ENCODE data around the gene ASIC1.
"Not testable (repeated sequence)": the region's sequence is repeated elsewhere in the genome, so short reads cannot be mapped to it uniquely, and the experiment has no call there.

ASIC1 gene

DNA sequence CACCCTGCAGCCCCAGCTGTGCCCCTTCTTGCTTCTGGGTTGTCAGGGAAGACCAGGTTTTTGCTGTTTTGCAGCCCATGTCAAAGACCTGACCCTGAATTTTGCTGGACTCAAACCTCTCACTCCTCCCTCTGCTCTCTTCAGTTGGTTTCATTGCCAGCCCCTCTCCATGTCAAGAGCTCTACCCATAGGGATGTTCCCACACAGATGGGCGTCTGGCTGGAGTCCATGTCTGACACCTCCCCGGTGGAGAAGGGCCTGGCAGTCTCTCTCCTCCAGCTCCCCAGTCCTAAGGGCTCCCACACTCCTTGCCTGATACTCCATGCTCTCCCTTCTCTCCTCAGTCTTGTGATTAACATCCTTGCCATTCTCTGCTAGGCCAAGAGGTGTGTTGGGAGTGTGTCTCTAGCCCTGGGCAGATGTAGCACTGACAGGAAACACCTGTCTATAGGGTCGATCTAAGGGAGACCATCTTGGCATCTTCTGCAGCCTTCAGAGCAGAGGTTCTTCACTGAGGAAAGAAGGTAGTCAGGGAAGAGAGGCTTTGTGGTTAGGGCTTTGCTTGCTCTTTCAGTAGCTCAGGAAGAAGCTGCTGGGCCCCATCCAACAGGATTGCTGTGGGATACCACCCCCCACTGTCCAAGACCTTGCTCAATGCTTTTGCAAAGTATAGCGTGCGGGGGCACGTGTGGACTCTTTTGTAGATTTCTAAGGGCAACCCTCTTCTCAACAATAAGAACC is 4.7 kb downstream of the ASIC1 start:
- DNase-seq = no peak

DNA sequence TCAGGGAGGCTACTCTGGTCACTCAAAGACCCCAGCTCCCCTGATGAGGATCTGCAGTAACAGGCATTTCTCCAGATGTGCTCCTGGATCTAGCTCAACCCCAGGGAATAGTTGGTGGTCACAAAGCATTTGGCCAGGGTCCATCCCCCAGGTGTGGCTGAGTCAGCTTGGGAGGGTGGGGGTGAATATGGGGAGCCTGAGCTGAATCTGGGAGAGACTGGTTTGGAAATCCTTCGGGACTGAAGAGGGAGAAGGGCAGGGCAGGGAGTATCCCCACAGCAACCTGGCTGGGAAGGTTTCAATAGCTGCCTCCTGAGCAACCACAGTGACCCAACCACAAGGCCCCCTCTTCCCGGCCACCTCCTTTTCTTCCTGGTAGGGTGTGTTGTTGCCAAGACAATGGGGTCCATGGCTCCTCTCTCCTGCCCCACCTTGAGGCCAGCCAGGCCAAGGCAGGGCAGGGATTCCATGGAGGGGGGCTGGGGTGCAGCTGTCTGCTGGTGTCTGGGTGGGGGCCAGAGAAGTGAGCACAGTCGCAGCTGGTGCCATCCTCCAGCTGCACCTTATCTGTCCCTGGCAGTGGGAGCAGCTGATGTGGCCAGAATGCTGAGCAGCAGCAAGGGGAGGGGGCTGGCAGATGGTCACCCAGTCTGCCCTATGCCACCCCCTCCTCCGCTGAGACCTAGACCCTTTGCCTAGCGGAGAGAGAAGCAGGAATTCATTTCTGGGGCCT is 5.5 kb downstream of the ASIC1 start:
- DNase-seq = no peak

DNA sequence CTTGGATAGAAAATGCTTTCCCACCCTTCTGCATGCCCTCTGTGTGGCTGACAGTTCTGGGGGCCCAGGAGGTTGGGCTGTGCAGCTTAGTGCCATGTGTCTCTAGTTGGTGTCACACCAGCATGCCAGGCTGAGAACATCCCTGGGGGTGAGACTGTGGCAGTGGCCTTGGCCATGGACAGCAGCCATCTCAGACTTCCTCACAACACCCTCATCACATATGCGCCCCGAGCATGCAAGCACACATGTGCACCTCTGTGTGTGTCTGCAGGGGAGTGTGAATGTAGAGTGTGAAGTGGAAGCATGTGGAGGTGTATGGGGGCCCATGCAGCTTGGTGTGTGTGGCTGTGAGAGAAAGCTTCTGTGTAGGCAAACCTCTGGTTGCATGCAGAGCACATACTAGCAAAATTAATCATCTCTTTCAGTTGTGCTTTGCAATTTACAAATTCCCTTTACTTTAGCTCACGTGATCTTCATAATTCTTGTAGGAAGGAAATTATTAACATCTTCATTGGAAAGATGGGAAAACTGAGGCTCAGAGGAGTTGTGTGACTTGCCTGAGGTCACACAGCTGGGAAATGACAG is 8.4 kb downstream of the ASIC1 start:
- no peak for DNase-seq

DNA sequence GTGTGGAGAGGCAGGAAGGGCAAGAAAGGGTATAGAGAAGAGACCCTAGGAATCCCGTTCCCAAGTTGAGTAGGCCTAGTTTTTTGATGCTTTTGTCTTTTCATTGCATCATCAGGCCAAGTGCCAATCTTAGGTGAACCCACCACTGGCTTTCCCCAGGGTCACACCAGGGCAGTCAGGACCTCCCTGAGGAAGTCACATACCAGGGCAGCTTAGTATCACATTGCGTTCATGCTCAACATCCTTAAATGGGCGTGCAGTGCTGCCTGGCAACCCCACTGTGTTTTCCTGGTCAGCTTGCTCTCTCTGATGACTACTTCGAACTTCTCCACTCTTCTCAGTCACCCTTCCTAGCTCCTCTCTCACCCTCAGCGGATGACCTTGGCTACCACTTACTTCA is 9.0 kb downstream of the ASIC1 start:
- DNase-seq = no peak

DNA sequence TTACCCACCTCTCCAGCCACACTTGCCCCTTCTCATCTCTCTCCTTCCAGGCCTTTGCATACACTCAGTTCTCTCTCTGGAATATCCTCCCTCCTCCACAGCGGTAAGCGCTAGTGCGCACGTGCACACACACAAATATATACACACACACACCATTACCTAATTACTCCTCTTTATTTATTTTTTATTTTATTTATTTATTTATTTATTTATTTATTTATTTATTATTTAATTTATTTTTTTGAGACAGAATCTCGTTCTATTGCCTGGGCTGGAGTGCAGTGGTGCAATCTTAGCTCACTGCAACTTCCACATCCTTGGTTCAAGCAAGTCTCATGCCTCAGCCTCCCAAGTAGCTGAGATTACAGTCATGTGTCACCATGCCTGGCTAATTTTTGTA is 11.7 kb downstream of the ASIC1 start:
- no peak for DNase-seq

DNA sequence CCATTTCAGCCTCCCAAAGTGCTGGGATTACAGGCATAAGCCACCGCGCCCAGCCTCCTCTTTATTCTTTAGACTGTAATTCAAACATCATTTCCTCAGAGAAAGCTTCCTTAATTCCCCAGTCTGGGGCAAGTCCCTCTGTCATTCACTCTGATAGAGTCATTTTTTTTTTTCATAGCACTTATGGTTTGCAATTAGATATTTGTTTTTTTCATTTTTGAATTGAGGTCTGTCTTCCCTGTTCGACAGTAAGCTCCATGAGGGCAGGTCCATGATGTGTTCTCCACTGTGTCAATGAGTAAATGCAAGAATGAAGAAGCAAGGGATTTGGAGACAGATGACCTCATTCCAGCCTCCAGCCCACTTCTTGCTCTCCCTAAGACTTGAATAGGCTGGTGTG is 12.1 kb downstream of the ASIC1 start:
- DNase-seq = no peak

DNA sequence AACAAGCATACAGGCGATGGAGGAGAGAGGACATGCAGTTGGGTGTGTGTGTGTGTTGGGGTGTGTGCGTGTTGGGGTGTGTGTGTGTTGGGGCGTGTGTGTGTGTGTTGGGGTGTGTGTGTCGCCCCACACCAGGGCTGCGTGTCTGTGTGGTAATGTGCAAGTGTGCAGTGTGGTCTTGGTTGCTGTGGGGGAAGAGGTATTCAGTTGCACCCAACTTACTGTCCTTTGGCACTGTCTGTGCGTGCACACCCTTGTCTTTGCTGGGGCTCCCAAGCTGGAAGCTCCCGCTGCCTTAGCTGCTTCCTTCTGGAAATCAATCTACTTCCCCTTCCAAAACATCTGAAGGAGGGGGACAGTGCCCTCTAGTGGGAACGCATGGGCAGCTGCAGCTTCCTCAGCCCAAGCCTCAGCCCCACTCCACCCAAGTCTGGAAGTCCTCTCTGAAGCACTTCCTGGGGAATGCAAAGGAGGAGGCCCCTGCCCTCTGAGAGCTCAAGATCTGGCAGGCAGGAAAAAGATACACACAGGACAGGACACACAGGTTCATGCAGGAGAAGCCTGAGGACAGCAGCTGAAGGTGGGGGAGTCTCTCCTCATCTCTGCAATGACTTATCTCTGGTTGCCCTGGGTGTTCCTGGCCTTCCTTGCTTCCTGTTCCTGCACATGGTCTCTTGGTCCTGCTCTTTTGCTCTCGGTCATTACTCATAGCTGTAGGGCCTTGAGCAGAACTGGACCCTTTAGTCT is 13.1 kb downstream of the ASIC1 start:
- peak; percentile 68 for DNase-seq

DNA sequence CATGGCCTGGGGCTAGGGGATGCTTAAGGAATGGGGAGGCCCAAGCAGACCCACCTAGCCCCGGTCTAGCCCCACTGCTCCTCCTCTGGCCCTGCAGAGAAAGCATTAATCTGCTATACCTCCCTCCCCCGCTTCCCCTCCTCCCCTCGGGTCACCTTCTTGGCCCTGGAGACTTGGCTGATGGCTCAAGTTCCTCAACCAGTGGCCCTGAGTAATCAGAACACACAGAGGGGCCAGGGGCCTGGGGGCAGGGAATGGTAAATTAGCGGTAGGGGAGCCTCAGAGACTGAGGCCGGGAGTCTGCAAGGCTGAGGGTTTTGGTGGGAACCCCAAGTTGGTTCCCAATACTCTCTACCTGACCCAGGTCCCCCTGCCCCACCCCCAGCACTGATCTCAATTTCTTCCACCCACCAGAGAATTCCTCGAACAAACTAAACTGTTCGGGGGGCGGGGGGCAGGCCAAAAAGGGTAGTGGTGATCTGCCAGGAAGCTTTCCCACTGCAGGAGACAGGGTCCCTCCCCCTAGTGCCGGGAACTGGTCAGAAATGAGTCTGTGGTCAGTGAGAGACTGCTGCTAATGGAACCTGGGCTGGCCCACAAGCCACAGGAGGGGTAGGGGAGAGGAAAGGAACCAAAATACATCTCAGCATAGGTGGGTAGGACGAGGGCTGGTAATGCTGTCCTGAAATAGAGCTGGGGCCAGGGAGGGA is 15.0 kb downstream of the ASIC1 start:
- DNase-seq = no peak

DNA sequence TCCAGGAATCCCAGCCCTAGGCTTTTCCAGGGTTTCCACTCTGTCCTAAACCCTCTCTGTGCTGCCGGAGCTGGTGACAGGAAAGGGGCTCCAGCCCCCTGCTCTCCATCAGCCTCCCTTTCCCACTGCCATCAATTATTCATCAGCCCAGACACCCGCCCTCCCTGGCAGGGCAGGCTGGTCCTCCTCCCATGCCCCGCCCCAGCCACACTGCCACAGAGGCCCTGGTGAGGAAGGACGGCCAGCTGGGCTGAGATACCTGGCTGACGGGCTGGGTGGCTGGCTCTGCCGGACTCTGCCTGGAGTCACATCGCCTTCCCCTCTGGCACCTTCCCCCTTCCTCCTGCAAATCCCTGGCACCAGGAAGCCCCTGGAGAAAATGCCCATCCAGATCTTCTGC is 15.8 kb downstream of the ASIC1 start:
- no peak for DNase-seq

DNA sequence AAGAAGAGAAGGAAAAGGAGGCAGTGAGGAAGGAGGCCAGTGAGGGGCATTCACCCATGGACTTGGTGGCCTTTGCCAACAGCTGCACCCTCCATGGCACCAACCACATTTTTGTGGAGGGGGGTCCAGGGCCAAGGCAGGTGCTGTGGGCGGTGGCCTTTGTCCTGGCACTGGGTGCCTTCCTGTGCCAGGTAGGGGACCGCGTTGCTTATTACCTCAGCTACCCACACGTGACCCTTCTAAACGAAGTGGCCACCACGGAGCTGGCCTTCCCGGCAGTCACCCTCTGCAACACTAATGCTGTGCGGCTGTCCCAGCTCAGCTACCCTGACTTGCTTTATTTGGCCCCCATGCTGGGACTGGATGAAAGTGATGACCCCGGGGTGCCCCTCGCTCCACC is 16.3 kb downstream of the ASIC1 start:
- no peak for DNase-seq

DNA sequence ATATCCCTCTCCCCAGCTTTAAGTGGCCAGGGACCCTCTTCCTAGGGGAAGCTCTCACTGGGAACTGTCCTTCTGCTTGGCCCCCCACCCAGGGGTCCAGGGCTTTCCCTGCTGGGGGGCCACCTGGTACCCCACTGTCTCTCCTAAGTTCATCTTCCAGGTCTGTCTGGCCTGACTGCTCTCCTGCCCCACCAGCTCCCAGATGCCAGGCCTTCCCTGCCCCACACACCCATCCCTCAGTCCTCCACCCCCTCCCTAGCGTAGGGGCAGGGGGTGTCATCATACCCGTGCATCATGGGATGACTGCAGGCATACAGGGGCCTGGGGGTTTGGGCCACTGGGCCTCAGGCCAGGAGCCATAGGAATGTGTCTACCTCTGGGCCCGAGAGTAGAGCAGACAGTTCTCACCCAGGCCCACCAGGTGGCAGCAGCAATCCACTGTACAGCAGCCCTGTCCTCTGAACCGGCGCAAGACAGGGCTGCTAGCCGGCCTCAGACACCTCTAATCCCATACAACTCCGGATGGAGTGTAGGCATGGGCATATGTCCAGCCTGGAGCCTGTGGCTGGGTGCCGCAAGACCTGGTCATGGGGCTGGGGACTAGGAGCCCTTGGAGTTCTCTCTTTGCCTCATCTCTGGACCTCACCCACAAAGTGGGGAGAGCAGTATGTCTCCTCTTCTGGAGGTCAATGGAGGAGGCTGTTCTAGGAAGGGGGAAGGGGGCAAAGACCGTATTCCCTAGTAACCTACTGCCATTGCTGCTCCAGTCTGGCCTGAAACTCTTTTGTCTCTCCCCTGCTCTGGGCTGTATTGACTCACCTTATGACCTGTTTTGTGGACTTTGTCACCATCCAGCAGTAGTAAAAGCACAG is 17.8 kb downstream of the ASIC1 start:
- DNase-seq = peak; percentile 82

DNA sequence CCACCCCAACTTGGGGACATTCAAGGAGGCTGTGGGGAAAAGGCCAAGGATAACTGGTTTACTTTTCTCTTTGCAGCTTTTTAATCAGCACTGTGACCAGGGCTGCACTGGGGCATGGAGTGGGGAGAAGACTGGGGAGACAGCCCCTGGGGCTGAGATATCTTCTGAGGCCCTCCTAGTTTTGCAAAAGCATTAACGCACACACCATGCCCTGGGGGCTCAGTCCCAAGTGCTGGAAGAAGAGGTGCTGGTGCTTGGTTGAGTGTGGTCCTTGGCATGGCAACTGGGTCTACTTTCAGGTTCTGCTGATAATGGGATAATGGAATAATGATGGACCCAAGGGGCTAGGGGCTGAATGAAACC is 18.4 kb downstream of the ASIC1 start:
- DNase-seq = no peak

DNA sequence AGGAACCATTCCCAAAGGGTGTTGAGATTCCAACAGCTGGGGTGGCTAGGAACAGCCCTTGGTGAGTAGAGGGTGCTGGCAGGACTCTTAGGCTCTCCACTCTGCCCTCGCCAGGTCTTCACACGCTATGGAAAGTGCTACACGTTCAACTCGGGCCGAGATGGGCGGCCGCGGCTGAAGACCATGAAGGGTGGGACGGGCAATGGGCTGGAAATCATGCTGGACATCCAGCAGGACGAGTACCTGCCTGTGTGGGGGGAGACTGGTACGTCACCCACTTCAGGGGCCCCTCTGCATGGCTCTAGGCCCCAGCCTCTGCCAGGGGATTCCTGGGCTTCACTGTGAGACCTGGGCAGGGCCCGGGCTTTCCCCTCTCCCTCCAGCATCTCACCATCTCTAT is 19.7 kb downstream of the ASIC1 start:
- no peak for DNase-seq

DNA sequence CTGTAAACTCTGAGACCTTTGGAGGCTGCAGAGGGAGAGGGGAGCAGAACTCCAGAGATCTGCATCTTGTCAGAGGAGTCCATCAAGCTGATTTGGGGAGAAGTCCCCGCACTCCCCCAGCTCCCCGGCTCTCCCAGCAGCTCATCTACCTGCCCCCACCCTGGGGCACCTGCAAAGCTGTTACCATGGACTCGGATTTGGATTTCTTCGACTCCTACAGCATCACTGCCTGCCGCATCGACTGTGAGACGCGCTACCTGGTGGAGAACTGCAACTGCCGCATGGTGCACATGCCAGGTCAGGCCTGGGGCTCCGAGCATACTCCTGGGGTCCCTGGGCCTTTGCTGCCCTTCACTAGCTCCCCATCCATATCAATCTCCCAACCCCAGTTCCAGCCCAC is 20.9 kb downstream of the ASIC1 start:
- no peak for DNase-seq

DNA sequence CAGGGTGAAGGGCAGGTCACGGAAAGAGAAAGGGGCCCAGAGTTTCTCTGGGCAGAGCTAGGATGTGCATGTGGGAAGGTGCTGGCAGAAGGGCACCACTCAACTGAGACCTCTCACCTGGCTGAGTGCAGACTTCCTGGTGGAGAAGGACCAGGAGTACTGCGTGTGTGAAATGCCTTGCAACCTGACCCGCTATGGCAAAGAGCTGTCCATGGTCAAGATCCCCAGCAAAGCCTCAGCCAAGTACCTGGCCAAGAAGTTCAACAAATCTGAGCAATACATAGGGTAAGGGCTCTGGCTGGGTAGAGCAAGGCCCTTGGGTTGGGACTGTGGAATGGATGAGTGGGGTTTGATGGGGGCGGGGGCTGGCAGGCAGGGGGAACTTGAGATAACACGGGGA is 22.4 kb downstream of the ASIC1 start:
- no peak for DNase-seq

DNA sequence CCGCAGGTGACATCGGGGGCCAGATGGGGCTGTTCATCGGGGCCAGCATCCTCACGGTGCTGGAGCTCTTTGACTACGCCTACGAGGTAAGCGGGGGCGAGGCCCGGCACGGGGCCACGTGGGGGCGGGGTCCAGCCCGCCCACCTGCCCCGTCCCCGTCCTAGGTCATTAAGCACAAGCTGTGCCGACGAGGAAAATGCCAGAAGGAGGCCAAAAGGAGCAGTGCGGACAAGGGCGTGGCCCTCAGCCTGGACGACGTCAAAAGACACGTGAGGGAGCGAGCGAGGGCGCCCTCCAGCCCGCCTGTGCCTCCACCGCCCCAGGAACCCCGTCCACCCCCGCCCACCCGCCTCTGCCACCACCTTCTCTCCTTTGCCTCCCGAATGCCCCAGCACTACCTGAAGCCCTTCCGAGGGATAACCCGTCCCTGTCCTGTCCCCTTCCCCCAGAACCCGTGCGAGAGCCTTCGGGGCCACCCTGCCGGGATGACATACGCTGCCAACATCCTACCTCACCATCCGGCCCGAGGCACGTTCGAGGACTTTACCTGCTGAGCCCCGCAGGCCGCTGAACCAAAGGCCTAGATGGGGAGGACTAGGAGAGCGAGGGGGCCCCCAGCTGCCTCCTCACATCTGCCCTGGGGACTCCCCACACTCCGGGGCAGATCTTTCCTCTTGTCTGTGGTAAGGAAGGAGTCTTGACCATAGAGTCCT is 23.9 kb downstream of the ASIC1 start:
- DNase-seq = no peak

DNA sequence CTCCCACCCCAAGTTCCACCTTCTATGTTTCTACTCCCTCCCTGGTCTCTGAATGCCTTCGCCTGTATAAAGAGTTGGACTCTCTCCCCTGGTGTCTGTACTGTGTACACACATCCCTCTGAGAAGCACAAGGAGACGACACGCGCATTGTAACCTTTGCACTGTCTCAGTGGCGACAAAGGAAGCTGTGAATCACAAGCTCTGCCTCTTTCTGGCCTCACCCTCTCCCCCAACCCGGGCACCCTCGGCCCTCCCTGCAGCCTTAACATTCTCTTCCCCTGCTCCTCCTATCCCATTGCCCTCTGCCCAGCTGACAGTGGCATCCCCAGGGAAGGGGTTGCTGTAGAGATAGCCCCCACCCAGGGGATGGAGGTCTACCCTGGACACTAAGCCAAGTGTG is 25.2 kb downstream of the ASIC1 start:
- no peak for DNase-seq

DNA sequence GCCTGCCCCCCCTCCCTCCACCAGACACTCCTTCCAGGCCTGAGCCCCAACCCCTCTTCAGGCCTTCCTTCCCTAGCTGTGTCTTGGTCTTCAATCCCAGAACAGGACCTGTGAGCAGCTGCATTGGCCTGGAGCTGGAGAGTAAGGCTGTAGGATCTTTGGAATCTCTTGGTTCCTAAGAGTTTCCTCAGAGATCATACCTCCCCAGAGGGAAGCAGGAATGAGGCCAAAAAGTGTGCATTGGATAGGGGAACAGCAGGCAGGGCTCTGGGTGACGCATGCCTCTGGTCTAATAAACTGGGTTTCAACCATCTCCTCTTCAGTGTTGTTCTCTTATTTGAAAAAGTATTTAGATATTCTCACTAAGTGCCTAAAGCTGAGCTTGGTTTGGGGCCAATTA is 25.9 kb downstream of the ASIC1 start:
- DNase-seq = no peak

DNA sequence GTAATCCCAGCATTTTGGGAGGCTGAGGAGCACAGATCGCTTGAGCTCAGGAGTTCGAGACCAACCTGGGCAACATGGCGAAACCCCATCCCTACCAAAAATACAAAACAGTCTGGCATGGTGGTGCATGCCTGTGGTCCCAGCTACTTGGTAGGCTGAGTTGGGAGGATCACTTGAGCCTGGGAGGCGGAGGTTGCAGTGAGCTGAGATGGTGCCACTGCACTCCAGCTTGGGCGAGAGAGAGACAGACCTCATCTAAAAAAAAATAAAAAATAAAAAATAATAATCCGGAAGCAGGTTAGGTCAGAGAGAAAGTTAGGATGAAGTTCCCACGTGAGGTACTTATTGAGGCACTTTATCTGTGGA is 27.0 kb downstream of the ASIC1 start:
- DNase-seq = not testable (repeated sequence)

DNA sequence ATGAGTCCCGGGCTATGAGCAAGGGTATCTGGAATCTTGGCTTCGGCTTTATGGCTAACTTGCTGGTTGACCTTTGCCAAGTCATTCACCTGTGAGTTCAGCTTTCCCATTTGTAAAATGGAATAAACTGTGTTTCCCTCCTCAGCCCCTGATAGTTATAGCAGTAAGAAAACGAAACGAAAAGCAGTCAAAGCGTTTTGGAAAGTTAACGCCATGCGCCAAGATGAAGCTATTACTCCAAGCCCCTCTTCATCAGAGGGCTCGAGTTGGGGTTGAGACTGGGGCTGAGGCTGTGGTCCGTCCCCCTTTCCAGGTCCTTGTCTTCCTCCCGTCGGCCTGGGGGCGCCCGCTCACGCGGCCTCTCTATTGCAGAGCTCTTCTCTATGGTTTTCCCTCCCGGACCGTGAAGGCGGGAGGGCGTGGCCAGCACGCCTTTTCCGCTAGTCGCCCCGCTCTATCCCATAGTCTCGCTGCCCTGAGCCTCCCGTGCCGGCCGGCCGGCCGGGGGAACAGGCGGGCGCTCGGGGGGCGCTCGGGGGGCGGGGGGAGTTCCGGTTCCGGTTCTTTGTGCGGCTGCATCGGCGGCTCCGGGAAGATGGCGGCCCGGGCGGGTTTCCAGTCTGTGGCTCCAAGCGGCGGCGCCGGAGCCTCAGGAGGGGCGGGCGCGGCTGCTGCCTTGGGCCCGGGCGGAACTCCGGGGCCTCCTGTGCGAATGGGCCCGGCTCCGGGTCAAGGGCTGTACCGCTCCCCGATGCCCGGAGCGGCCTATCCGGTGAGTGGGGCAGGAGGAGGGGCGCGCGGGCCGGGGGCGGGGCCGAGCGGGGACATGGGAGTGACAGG is 27.6 kb downstream of the ASIC1 start, which contains the start of gene SMARCD1:
TSS of gene SMARCD1 (plus strand) at position 568 of the 840 bp plus-strand sequence. CDS start at position 596, 28 bp downstream.
- peak; percentile 91 for DNase-seq
